ENCODE data around the gene EPB42. TPM values are rescaled to one million over a fixed set of nuclear protein-coding genes. Genes with fewer than 3 reads are reported as not detected.

EPB42 gene
- total and polyA plus RNA-seq, 4 donors: 0.03 to 11.1 (median 0.18) TPM; not detected in 1

GRCh38 chr15:43250785-43251184, 30.0 kb upstream of the EPB42 start:
- Histone ChIP-seq H3K36me3 (ENCODE audit: control insufficient read depth in 4 of 4, insufficient read depth in 4 of 4, low read length in 4 of 4) (no peaks in the 10 kb centered on the region), H3K4me1 (ENCODE audit: control insufficient read depth in 5 of 5, insufficient read depth in 5 of 5, low read length in 5 of 5) (peaks cover 0 to 3% (median 0%) of the 10 kb centered on the region in 5 donors), H3K27ac (ENCODE audit: low read depth in 1 of 2, low read length in 1 of 2) (no peak overlapping the region), H3K9ac (ENCODE audit: insufficient read depth in 1 of 2, low read length in 2 of 2) (no peak overlapping the region), H3K9me3 (ENCODE audit: control insufficient read depth in 4 of 4, insufficient read depth in 3 of 4, low read length in 3 of 4) (peaks cover 0 to 2% (median 0%) of the 10 kb centered on the region in 4 donors), H3K27me3 (ENCODE audit: control insufficient read depth in 3 of 3, insufficient read depth in 3 of 3, low read length in 2 of 3) (no peaks in the 10 kb centered on the region), H3K4me3 (no peak overlapping the region)
- DNase-seq (no peak), ATAC-seq (ENCODE audit: insufficient read depth, low FRiP score) (no peak)
- 68 to 72% methylated on average over 2 of the region's 2 CpGs for WGBS, 2 donors
- no peak for TF ChIP-seq CTCF (IDR thresholded peaks at IDR 0.05; ENCODE audit: control extremely low read depth, extremely low read depth)

GRCh38 chr15:43249699-43250203, 28.9 kb upstream of the EPB42 start:
- H3K27me3 ChIP-seq (ENCODE audit: control insufficient read depth in 3 of 3, insufficient read depth in 3 of 3, low read length in 2 of 3): no peaks in the 10 kb centered on the region
- DNase-seq (no peak), ATAC-seq (ENCODE audit: insufficient read depth, low FRiP score) (no peak)
- no peak for TF ChIP-seq CTCF (IDR thresholded peaks at IDR 0.05; ENCODE audit: control extremely low read depth, extremely low read depth)
- WGBS, 2 donors: 16 to 45% methylated on average over 5 of the region's 5 CpGs
- no peak overlapping the region for H3K27ac ChIP-seq (ENCODE audit: low read depth in 1 of 2, low read length in 1 of 2)
- peaks cover 0 to 3% (median 0%) of the 10 kb centered on the region in 5 donors for H3K4me1 ChIP-seq (ENCODE audit: control insufficient read depth in 5 of 5, insufficient read depth in 5 of 5, low read length in 5 of 5)
- no peak overlapping the region for H3K9ac ChIP-seq (ENCODE audit: insufficient read depth in 1 of 2, low read length in 2 of 2)
- H3K36me3 ChIP-seq (ENCODE audit: control insufficient read depth in 4 of 4, insufficient read depth in 4 of 4, low read length in 4 of 4): no peaks in the 10 kb centered on the region
- no peak overlapping the region for H3K4me3 ChIP-seq
- peaks cover 0 to 2% (median 0%) of the 10 kb centered on the region in 4 donors for H3K9me3 ChIP-seq (ENCODE audit: control insufficient read depth in 4 of 4, insufficient read depth in 3 of 4, low read length in 3 of 4)

- 55 to 68% methylated on average over 2 of the region's 2 CpGs for WGBS, 2 donors
- H3K36me3 ChIP-seq (ENCODE audit: control insufficient read depth in 4 of 4, insufficient read depth in 4 of 4, low read length in 4 of 4): no peaks in the 10 kb centered on the region
- no peak overlapping the region for H3K27ac ChIP-seq (ENCODE audit: low read depth in 1 of 2, low read length in 1 of 2)
- H3K9ac ChIP-seq (ENCODE audit: insufficient read depth in 1 of 2, low read length in 2 of 2): no peak overlapping the region
- no peaks in the 10 kb centered on the region for H3K27me3 ChIP-seq (ENCODE audit: control insufficient read depth in 3 of 3, insufficient read depth in 3 of 3, low read length in 2 of 3)
- DNase-seq: no peak
- H3K4me1 ChIP-seq (ENCODE audit: control insufficient read depth in 5 of 5, insufficient read depth in 5 of 5, low read length in 5 of 5): peaks cover 0 to 3% (median 0%) of the 10 kb centered on the region in 5 donors
- peaks cover 0 to 2% (median 0%) of the 10 kb centered on the region in 4 donors for H3K9me3 ChIP-seq (ENCODE audit: control insufficient read depth in 4 of 4, insufficient read depth in 3 of 4, low read length in 3 of 4)
- TF ChIP-seq CTCF (IDR thresholded peaks at IDR 0.05; ENCODE audit: control extremely low read depth, extremely low read depth): no peak
- no peak for ATAC-seq (ENCODE audit: insufficient read depth, low FRiP score)
- no peak overlapping the region for H3K4me3 ChIP-seq
These were observed 28.4 kb upstream of the EPB42 start for GRCh38 chr15:43249236-43249635.

- WGBS, 2 donors: 46 to 58% methylated on average over 6 of the region's 6 CpGs
- Histone ChIP-seq H3K27me3 (ENCODE audit: control insufficient read depth in 3 of 3, insufficient read depth in 3 of 3, low read length in 2 of 3) (no peaks in the 10 kb centered on the region), H3K4me3 (no peak overlapping the region), H3K4me1 (ENCODE audit: control insufficient read depth in 5 of 5, insufficient read depth in 5 of 5, low read length in 5 of 5) (no peaks in the 10 kb centered on the region), H3K9ac (ENCODE audit: insufficient read depth in 1 of 2, low read length in 2 of 2) (no peak overlapping the region), H3K27ac (ENCODE audit: low read depth in 1 of 2, low read length in 1 of 2) (no peak overlapping the region), H3K36me3 (ENCODE audit: control insufficient read depth in 4 of 4, insufficient read depth in 4 of 4, low read length in 4 of 4) (no peaks in the 10 kb centered on the region), H3K9me3 (ENCODE audit: control insufficient read depth in 4 of 4, insufficient read depth in 3 of 4, low read length in 3 of 4) (no peaks in the 10 kb centered on the region)
- no peak for TF ChIP-seq CTCF (IDR thresholded peaks at IDR 0.05; ENCODE audit: control extremely low read depth, extremely low read depth)
- no peak for ATAC-seq (ENCODE audit: insufficient read depth, low FRiP score)
- no peak for DNase-seq
These were observed 25.5 kb upstream of the EPB42 start for GRCh38 chr15:43246261-43246774.
